Right ventricle myocardium inferior (tissue), 1 donor: Measurements from ENCODE around the gene TMEM41B. TPM values are rescaled to one million over a fixed set of nuclear protein-coding genes. Genes with fewer than 3 reads are reported as not detected.
"Not testable (repeated sequence)": the region's sequence is repeated elsewhere in the genome, so short reads cannot be mapped to it uniquely, and the experiment has no call there.

Experiments used
- ATAC-seq: fragments of 200-7000 bp; cut with Tn5 transposase; one replicate; pipeline ENCODE4 v1.9.1; 2020; ENCODE audit warnings: mild to moderate bottlenecking, moderate library complexity
- DNase-seq: peaks from one replicate; pipeline ENCODE4 v3.0.0; 2021; ENCODE audit errors: missing footprints
- intact Hi-C: fragments of 100-400 bp; cut with DNase I; formaldehyde crosslinking; loops from one replicate; pipeline ENCODE4 v1.11.0; 2022
- long read RNA-seq: library from polyadenylated mRNA; unstranded; transcript quantifications from one replicate; pipeline ENCODE4 v2.0.0, GENCODE V29; 2021
- total RNA-seq: library from RNA; stranded (reverse); fragmentation: NEBNext Ultra II Directional; extraction: Animal tissue kit (Norgen Biotek cat#: 25700); gene quantifications from one replicate; pipeline ENCODE4 v1.2.1, GENCODE V29; 2021
- donor health status: DM: no; HTN: yes; CAD: no; lungs with severe emphysema.

TMEM41B gene
- total RNA-seq = 17.4 TPM
- long read RNA-seq, transcript TMEM41B-204 (7 exons, 3,968 nt) = major isoform, 10 of 16 reads
- long read RNA-seq, partial matches to known transcripts = 0 of 16 reads
- long read RNA-seq, other reads (novel, unspliced or antisense) = 3 of 16 reads

- DNase-seq (peak; percentile 99), ATAC-seq (peak; percentile 100)
- intact Hi-C loops = loop anchor here (1.0 to 5.0 kb wide), 4 partner anchors 50 to 147 kb away; partner anchors contain the start of genes DENND5A, IPO7 and ZNF143
Measured at GRCh38 chr11:9314291-9315077, at the start of gene TMEM41B. TMEM41B (minus strand) TSS chr11:9314593; CDS start chr11:9314441, 152 bp downstream.

DNA sequence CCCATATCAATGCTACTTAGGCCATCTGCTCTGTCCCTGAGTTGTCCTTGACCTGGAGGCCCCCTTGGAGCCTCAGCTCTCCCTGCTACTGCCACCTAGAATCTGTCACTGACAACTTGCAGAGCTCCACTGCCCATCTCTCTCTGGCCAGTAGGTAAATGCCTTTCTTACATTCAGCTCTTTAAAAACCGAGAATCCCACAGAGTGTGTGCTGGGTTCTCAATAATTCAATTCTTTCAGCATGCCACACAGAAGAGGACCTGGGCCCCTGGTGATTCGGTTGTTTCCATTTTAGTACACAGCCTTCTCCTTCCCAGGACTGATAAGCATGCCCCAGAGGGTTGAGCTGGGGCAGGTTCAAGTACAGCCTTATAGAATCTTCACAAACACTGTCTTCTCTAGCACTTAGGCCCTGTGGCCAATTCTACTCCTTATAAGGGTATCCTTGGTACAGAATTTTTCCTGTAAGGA, 48.0 kb upstream of the TMEM41B start:
- ATAC-seq (peak; percentile 27), DNase-seq (no peak)
- intact Hi-C loops = loop anchor here (5.0 kb wide), 1 partner anchor 95 kb away; the partner anchor contains the start of gene DENND5A

DNA sequence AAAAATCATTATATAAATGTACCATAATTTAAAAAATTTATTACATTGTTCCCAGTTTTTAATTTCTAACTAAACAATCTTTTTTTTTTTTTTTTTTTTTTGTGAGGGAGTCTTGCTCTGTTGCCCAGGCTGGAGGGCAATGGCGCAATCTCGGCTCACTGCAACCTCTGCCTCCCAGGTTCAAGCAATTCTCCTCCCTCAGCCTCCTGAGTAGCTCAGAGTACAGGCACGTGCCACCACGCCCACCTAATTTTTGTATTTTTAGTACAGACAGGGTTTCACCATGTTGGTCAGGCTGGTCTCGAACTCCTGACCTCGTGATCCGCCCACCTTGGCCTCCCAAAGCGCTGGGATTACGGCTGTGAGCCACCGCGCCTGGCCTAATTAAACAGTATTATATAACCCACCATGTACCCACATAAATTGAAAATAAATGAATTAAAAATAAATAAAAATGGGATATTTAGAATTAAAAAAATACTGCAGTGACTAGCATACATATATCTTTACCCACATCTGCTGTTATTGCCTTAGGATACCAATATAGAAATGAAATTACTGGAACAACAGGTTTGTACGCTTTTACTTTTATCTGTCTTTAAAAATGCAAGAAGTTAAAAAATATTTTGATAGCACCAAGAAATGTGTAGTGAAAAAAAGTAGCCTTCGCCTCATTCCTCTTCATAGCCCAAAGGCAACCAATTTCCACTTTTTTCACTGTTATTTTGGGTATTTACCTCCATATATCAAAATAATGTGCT, 46.6 kb upstream of the TMEM41B start:
- intact Hi-C loops = loop anchor here (5.0 kb wide), 1 partner anchor 94 kb away; the partner anchor contains the start of gene DENND5A
- not testable (repeated sequence) for ATAC-seq, DNase-seq

- ATAC-seq (no peak), DNase-seq (no peak)
- intact Hi-C loops = no loop called here
Measured at GRCh38 chr11:9357041-9357440, 42.6 kb upstream of the TMEM41B start.

GRCh38 chr11:9351321-9351881, 37.0 kb upstream of the TMEM41B start:
- intact Hi-C loops = no loop called here
- DNase-seq = no peak
- ATAC-seq = peak; percentile 64

DNA sequence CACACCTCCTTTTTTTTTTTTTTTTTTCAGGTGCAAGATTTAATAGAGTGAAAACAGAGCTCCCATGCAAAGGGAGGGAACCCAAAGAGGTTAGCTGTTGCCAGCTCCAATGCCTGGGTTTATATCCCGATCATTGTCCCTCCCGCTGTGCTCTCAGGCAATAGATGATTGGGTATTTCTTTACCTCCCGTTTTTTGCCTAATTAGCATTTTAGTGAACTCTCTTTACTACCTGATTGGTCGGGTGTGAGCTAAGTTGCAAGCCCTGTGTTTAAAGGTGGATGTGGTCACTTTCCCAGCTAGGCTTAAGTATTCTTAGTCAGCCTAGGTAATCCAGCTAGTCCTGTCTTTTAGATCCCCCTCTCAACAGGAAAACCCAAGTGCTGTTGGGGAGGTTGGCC, 33.4 kb upstream of the TMEM41B start:
- ATAC-seq, DNase-seq, intact Hi-C loops: not testable (repeated sequence)

GRCh38 chr11:9347100-9347499, 32.7 kb upstream of the TMEM41B start:
- no peak for DNase-seq
- intact Hi-C loops = no loop called here
- ATAC-seq = no peak

GRCh38 chr11:9344061-9344680, 29.8 kb upstream of the TMEM41B start:
- no peak for ATAC-seq
- DNase-seq = no peak
- intact Hi-C loops = no loop called here

GRCh38 chr11:9341638-9342178, 27.3 kb upstream of the TMEM41B start:
- intact Hi-C loops = no loop called here
- ATAC-seq = no peak
- no peak for DNase-seq

DNA sequence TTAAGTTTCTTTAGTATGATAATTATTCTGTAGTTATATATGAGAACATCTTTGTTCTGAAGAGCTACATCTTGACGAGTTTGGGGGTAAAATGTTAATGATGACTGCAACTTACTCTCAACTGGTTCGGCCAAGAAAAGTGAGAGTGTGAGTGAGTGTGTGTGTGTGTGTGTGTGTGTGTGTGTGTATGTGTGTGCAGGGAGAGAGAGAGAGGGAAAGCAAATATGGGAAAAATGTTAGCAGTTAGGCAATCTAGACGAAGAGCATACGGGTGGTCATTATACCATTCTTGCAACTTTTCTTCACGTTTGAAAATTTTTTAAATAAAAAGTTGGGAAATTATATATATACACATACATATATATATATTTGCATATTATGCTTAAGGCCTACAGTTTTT, 18.3 kb upstream of the TMEM41B start:
- ATAC-seq = no peak
- DNase-seq = no peak
- intact Hi-C loops = no loop called here

DNA sequence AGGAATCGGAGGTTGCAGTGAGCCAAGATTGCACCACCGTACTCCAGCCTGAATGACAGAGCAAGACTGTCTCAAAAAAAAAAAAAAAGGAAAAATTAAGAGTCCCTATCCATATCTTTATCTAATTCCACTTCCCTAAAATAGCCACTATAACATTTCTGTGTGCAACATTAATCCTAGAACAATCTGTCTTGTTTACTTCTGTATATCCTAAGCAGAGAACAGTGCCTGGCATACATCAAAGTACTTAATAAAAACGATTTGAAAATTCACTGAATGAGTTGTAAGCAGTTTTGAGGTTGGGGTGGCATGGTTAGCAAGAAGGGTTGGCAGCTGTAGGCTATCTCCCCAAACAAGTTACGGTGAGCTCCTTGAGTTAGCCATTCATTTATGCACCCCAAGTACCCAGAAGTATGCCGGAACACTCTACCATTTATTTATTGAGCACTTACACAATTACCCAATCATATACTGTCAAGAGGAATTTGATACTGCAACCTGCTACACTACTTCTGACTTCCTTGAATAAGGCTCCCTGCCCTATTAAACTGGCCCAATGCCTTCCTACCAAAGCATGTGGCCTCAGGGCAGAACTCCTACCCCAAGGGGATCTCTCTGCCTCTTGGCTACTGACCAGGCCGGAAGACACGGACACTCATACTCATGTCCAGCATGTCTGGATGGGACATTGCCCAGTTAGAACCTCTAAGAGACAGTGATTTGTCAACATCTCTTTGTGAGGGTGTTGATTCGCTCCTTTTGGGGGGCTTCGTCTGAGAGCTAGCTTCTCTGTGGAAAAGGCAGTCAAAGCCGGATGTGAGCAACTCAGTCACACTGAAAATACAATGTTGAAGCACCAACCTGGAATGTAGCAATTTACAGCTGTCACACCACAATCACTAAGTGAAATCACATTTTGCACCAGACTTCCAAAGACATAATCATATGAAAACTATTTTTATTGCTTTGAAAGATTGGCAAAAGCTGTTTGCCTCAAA, 16.3 kb upstream of the TMEM41B start:
- DNase-seq (no peak), ATAC-seq (no peak)
- intact Hi-C loops = no loop called here

GRCh38 chr11:9320047-9320446, 5.7 kb upstream of the TMEM41B start:
- ATAC-seq = no peak
- no peak for DNase-seq
- intact Hi-C loops = no loop called here

- intact Hi-C loops, ATAC-seq: not testable (repeated sequence)
Measured at GRCh38 chr11:9319377-9320001, 5.1 kb upstream of the TMEM41B start.

GRCh38 chr11:9318442-9319376, 4.3 kb upstream of the TMEM41B start:
- ATAC-seq, DNase-seq, intact Hi-C loops: not testable (repeated sequence)

More at GRCh38 chr11:9319377-9320001, 5.1 kb upstream of the TMEM41B start:
- not testable (repeated sequence) for DNase-seq

GRCh38 chr11:9316334-9316733, 1.9 kb upstream of the TMEM41B start:
- ATAC-seq = no peak
- intact Hi-C loops = no loop called here

More at GRCh38 chr11:9316334-9316733, 1.9 kb upstream of the TMEM41B start:
- no peak for DNase-seq
